Measurements from ENCODE around the gene LRRC75A. TPM values are rescaled to one million over a fixed set of nuclear protein-coding genes. Genes with fewer than 3 reads are reported as not detected.

Gene LRRC75A
- total and polyA plus RNA-seq, 2 of the 13 experiments (the other 11 are each of a cell fraction or from before 2014, with no cell fraction given), result 0.03 TPM; not detected in 1

- TF ChIP-seq PATZ1 (CRISPR knock-in tag; IDR thresholded peaks at IDR 0.05) (peak; percentile 26; the same call in 1 of the 2 replicates), TBX3 (IDR thresholded peaks at IDR 0.05; ENCODE audit: borderline replicate concordance) (peak; percentile 86; the same call in 1 of the 2 replicates), ZNF143 (CRISPR knock-in tag; IDR thresholded peaks at IDR 0.05) (no peak), ZNF770 (CRISPR knock-in tag; IDR thresholded peaks at IDR 0.05) (peak; percentile 98), SOX6 (IDR thresholded peaks at IDR 0.05) (no peak), SOX6 (CRISPR knock-in tag; IDR thresholded peaks at IDR 0.05) (peak; percentile 24; the same call in 1 of the 2 replicates), TFAP4 (IDR thresholded peaks at IDR 0.05; ENCODE audit: borderline replicate concordance, low read depth) (peak; percentile 61; the same call in 1 of the 2 replicates), ZNF609 (CRISPR knock-in tag; IDR thresholded peaks at IDR 0.05; ENCODE audit: borderline replicate concordance) (peak; percentile 92), SMYD3 (CRISPR knock-in tag; IDR thresholded peaks at IDR 0.05) (no peak), SCMH1 (CRISPR knock-in tag; IDR thresholded peaks at IDR 0.05; ENCODE audit: borderline replicate concordance) (no peak), HOXA3 (CRISPR knock-in tag; IDR thresholded peaks at IDR 0.05) (0 out of 2 replicates have a peak, but pooled peaks have one; percentile 28), ZNF773 (CRISPR knock-in tag; IDR thresholded peaks at IDR 0.05; ENCODE audit: borderline replicate concordance) (no peak), FLYWCH1 (CRISPR knock-in tag; IDR thresholded peaks at IDR 0.05) (no peak), FOXP1 (IDR thresholded peaks at IDR 0.05) (no peak), FOXP1 (CRISPR knock-in tag; IDR thresholded peaks at IDR 0.05) (peak; percentile 44; the same call in 1 of the 2 replicates), ISL2 (CRISPR knock-in tag; IDR thresholded peaks at IDR 0.05) (0 out of 2 replicates have a peak, but pooled peaks have one; percentile 39), ZNF816 (CRISPR knock-in tag; IDR thresholded peaks at IDR 0.05; ENCODE audit: borderline replicate concordance) (no peak), RARA (CRISPR knock-in tag; IDR thresholded peaks at IDR 0.05) (peak; percentile 29; the same call in 1 of the 2 replicates), GZF1 (CRISPR knock-in tag; IDR thresholded peaks at IDR 0.05) (no peak), KLF13 (CRISPR knock-in tag; IDR thresholded peaks at IDR 0.05) (no peak), PITX1 (CRISPR knock-in tag; IDR thresholded peaks at IDR 0.05) (peak; percentile 45), ZNF329 (CRISPR knock-in tag; IDR thresholded peaks at IDR 0.05; ENCODE audit: low read depth) (no peak)
Observed at GRCh38 chr17:16468428-16468992, 23.5 kb downstream of the LRRC75A start (continued).
